ENCODE results near the gene SGIP1. TPM values are rescaled to one million over a fixed set of nuclear protein-coding genes. Genes with fewer than 3 reads are reported as not detected.

Gene SGIP1
- total RNA-seq, 3 donors from 2014 or later = 0.65 to 7.3 (median 0.93) TPM

DNA sequence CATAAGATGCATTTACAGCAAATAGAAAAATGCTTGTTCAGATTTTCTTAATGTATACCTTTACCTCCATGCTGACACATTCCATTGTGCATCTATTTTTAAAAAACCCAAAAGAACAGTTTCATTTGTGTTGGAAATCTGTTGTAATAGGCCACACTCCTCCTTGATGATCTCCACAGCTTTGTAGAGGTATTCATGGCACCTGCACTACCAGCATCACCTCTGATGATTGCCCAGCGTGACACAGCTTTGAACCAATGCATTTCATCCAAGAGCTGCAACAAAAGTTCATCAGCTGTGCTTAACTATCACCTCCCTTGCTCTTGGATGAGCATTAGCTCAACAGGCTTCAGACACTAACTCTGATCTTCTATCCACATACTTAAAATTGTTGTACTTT lies 226.6 kb downstream of the SGIP1 start:
- no peaks in the 10 kb centered on the region for H3K4me1 ChIP-seq (ENCODE audit: low read depth)
- TF ChIP-seq CTCF (IDR thresholded peaks at IDR 0.05) = no peak
- DNase-seq = no peak
- intact Hi-C loops (cut with DNase I, micrococcal nuclease) = loop anchor here (10.0 kb wide), 1 partner anchor 384 kb away; no protein-coding TSS in a partner anchor
- ATAC-seq = no peak
- no peak overlapping the region for H3K4me3 ChIP-seq
- H3K9me3 ChIP-seq = no peaks in the 10 kb centered on the region
- H3K36me3 ChIP-seq (ENCODE audit: low read depth) = no peaks in the 10 kb centered on the region

DNA sequence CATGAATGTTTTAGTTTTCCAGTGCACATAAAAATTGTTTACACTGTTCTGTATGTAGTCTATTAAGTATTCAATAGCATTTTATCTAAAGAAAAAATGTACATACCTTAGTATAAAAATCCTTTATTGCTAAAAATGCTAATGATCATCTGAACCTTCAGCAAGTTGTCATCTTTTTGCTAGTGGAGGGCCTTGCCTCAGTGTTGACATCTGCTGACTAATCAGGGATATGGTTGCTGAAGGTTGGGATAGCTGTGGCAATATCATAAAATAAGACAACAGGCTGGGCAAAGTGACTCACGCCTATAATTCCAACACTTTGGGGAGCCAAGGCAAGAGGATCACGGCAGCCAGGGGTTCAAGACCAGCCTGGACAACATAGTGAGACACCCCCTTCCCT lies 227.3 kb downstream of the SGIP1 start:
- intact Hi-C loops (cut with DNase I, micrococcal nuclease) = loop anchor here (10.0 kb wide), 1 partner anchor 384 kb away; no protein-coding TSS in a partner anchor
- Histone ChIP-seq H3K4me3 (no peak overlapping the region), H3K4me1 (ENCODE audit: low read depth) (no peaks in the 10 kb centered on the region), H3K36me3 (ENCODE audit: low read depth) (no peaks in the 10 kb centered on the region), H3K9me3 (no peaks in the 10 kb centered on the region)
- TF ChIP-seq CTCF (IDR thresholded peaks at IDR 0.05) = no peak
- ATAC-seq (peak; percentile 72), DNase-seq (no peak)

DNA sequence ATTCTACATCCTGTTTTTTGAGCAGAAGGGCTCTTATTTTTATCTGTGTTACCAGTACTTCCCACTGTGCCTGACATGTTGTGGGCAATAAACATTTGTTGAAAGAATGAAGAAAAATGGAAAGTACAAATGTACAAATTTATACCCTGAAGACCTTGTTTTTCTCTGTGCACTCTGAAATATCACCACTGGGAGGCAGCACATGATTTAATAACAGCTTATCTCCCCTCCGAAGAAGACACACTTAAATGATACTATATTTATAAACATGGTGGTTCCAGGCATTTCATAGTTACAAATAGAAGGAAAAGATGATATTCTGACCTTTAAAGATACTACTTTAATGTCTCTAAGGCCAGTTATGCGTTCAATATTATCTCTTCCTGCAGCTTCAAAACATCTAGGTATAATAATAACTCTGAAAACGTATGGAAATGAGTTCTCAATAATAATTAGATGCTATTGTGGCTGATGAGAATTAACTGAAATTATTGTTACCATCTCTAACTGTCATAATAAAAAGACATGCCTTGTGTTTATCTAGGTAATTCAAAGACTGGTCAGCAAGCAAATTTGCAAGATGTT lies 231.1 kb downstream of the SGIP1 start:
- ATAC-seq = peak; percentile 66
- peak; percentile 16 for TF ChIP-seq CTCF (IDR thresholded peaks at IDR 0.05)
- no peak overlapping the region for H3K4me3 ChIP-seq
- no peaks in the 10 kb centered on the region for H3K4me1 ChIP-seq (ENCODE audit: low read depth)
- intact Hi-C loops (cut with DNase I, micrococcal nuclease) = loop anchor here (10.0 kb wide), 1 partner anchor 380 kb away; no protein-coding TSS in a partner anchor
- no peaks in the 10 kb centered on the region for H3K9me3 ChIP-seq
- peak in 1 of 3 donors; percentile 85 for DNase-seq
- no peaks in the 10 kb centered on the region for H3K36me3 ChIP-seq (ENCODE audit: low read depth)

DNA sequence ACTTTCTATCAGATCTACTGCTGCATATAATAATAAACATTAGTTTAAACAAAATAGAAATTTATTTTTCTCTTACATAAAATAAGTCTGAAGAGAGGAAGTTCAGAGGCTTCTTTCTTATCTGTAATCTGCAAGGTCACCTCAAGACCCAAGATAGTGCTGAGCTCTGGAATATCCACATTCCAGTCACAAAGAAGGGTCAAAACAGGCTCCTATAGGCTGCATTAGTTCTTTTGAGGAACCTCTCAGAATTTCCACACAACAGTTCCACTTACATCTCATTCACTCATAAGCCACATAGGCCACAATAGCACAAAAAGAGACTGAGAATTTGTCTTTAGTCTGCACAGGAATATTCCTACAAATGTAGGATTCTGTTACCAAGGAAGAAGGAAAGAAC lies 233.7 kb downstream of the SGIP1 start:
- intact Hi-C loops (cut with DNase I, micrococcal nuclease) = loop anchor here (10.0 kb wide), 1 partner anchor 377 kb away; no protein-coding TSS in a partner anchor
- no peaks in the 10 kb centered on the region for H3K4me1 ChIP-seq (ENCODE audit: low read depth)
- no peaks in the 10 kb centered on the region for H3K36me3 ChIP-seq (ENCODE audit: low read depth)
- H3K4me3 ChIP-seq = no peak overlapping the region
- no peak for TF ChIP-seq CTCF (IDR thresholded peaks at IDR 0.05)
- no peaks in the 10 kb centered on the region for H3K9me3 ChIP-seq
- no peak for ATAC-seq
- no peak for DNase-seq

DNA sequence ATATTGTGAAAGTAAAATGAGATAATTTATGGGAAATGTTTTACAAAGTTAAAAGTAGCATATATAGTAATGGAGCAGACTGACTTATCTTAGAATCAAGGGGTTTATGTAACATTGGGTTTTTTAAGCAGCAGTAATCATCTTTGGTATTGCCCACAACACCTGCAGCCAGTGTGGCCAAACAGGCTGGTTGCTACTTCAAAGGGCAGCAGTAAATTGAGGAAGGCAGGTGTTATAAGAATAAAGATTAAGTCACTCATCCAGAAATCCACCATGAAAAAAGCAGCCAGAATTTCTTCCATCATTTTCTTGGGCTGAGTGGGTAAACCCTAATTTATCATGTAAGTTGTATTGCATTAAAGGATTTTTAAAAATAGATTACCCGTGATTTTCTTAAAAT lies 235.0 kb downstream of the SGIP1 start:
- H3K4me3 ChIP-seq = no peak overlapping the region
- DNase-seq (no peak), ATAC-seq (no peak)
- no peaks in the 10 kb centered on the region for H3K4me1 ChIP-seq (ENCODE audit: low read depth)
- H3K9me3 ChIP-seq = no peaks in the 10 kb centered on the region
- no peak for TF ChIP-seq CTCF (IDR thresholded peaks at IDR 0.05)
- intact Hi-C loops (cut with DNase I, micrococcal nuclease) = loop anchor here (10.0 kb wide), 1 partner anchor 376 kb away; no protein-coding TSS in a partner anchor
- no peaks in the 10 kb centered on the region for H3K36me3 ChIP-seq (ENCODE audit: low read depth)

All from mucosa of descending colon (tissue), 3 donors.